Epithelial cell of proximal tubule (primary cell): ENCODE data around the gene ANKRD52. TPM values are rescaled to one million over a fixed set of nuclear protein-coding genes. Genes with fewer than 3 reads are reported as not detected.

Source experiments
- DNase-seq: peaks from one replicate; pipeline ENCODE4 v3.0.0-alpha.2; 2011; ENCODE audit warnings: low read depth
- H3K4me3 ChIP-seq: 2 replicates; pipeline ENCODE4 v1.5.1; 2011; ENCODE audit warnings: low read depth, mild to moderate bottlenecking, low read length
- total RNA-seq: library from RNA; depleted of rRNA; stranded (reverse); fragments of >200 nt; gene quantifications from 2 replicates; pipeline ENCODE4 v1.2.3, GENCODE V29; 2015
- TF ChIP-seq, protein P1 (sequence below): conservative IDR thresholded peaks from 2 replicates; pipeline ENCODE4 v1.5.1; 2012; ENCODE audit warnings: low read depth, mild to moderate bottlenecking, low read length

ANKRD52 gene
- total RNA-seq, 1 donor from 2014 or later, result 29.6 TPM

DNA sequence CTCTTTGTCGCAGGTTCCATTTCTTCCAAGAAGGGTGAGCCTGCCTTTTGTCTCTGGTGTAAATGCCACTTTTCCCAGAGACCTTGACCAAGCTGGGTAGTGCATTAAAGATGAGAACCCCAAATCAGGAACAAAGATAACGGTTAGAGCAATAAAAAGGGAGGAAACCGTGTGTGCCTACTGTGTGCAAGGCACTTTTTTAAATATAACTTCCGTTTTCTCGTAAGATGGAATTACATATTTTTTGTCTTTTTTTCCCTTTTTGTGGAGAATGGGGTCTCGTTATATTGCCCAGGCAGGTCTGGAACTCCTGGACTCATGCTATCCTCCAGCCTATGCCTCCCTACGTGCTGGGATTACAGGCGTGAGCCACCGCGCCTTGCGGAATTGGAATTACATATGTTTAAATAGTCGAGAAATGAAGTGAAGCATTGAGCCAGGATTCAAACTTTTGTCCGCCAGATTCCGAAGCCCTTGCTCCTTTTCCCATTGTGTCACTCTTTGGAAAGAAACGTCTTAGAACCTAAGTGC is 34.5 kb downstream of the ANKRD52 start:
- TF ChIP-seq, protein P1, sequence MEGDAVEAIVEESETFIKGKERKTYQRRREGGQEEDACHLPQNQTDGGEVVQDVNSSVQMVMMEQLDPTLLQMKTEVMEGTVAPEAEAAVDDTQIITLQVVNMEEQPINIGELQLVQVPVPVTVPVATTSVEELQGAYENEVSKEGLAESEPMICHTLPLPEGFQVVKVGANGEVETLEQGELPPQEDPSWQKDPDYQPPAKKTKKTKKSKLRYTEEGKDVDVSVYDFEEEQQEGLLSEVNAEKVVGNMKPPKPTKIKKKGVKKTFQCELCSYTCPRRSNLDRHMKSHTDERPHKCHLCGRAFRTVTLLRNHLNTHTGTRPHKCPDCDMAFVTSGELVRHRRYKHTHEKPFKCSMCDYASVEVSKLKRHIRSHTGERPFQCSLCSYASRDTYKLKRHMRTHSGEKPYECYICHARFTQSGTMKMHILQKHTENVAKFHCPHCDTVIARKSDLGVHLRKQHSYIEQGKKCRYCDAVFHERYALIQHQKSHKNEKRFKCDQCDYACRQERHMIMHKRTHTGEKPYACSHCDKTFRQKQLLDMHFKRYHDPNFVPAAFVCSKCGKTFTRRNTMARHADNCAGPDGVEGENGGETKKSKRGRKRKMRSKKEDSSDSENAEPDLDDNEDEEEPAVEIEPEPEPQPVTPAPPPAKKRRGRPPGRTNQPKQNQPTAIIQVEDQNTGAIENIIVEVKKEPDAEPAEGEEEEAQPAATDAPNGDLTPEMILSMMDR, result no peak
- DNase-seq, result no peak
- H3K4me3 ChIP-seq, result peak overlapping the region; percentile 38

DNA sequence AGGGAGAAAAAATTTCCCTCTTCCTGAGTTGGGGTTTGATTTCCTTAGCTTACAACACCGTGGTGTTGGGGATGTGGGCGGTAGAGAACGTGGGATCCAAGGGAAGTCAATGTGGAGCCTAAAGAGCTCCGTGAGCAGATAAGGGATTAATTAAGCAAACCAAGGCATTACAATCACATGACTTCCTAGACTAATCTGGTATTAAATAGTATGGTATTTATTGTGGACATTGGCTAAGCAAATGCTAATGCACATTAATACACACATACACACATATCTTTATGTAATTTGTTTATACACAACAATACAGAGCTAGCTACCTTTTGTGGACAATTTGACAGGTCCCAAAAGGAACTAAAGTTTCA is 35.7 kb downstream of the ANKRD52 start:
- no peak for DNase-seq
- H3K4me3 ChIP-seq, result peak overlapping the region; percentile 72
- TF ChIP-seq, protein P1, result no peak

DNA sequence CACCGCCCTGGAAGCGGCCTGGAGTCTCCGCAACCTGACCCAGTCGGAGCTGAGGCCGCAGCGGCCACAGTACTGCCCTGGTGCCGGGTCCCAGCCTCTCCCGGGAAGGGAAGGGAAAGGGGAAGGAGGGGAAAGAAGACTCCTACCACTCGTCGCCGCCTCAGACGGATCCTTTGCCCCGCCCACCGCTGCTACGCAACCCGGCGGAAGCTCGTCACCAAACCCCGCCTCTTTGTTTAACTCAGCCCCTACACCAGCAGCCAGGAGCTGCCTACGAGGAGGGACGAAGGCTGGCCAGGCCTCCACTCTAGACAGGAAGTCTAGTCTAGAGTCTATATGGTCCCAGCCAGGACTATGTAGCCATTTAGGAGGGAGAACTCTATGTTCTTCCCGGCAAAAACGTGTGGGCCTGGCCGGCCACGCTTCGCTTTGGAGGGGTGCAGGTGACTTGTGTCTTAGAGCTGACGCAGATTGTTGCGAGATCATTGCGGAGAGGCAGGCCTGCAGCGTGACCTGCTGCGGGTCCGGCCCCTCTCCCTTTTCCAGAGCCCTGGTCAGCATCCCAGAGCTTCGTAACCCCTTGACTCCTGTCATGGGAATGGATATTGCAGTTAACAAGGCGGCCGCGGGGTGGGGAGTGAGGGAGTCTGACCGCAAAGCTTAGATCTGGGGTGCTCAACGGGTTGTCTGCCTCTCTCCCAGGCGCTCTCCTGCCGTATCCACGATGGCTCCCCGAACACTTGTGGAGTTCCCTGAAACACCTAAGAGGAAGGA is 36.2 kb downstream of the ANKRD52 start, which contains the start of gene RNF41:
RNF41 (minus strand) TSS at position 166 of the 774 bp plus-strand sequence. CDS start 7,875 bp downstream, outside the sequence.
- peak within 1 kb of the TSS; percentile 72 for H3K4me3 ChIP-seq
- DNase-seq, result peak; percentile 68
- TF ChIP-seq, protein P1, result peak; percentile 24

DNA sequence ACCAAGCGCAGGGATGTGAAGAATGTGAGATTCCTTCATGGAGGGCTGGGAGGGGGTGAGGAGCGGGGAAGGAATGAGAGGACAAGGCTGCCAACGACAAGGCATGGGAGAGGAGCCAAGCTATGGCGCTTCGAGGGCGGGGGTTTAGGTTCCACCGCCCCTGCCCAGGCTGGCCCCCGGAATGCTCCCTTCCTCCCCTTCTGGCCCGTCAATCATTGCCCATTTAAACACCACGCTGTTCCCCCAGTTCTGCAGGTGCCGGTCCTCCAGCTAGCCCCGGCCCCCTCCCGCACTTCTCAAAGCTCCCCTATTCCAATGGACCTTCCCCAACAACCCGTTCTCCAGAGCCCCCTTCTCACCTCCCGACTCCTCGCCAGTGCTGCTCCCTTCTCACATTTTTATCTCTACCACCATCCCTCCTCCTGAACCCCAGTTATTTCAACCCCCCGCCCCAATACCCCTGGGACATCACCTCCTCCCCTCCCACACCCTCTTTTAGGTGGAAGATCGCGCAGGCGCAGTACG is 36.9 kb downstream of the ANKRD52 start:
- TF ChIP-seq, protein P1, result no peak
- no peak for DNase-seq
- H3K4me3 ChIP-seq, result peak overlapping the region; percentile 72

DNA sequence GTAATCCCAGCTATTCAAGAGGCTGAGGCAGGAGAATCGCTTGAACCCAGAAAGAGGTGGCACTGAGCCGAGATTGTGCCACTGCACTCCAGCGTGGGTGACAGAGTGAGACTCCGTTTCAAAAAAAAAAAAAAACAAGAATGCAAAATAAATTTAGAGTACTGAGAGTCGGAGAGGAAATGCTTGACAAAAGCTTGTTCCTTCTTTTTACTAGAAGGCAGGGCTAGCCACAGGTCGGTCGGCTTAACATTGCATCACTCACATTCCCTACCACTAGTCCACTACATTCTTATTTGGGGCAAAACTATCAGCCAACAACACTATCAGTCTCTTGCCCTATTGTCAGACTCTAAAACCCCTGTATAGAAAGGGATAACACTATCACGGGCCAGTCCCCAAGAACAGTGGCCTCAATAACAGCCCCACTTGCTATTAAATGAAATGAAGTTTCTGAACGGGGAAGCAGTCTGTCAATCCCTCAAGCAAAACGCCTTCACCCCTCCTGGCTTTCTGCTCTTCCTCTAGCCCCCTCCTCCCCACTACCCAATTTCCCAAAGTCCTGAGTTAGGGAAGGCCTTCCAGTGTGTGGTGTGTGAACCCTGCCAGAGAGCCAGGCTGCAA is 37.5 kb downstream of the ANKRD52 start:
- TF ChIP-seq, protein P1, result no peak
- peak overlapping the region; percentile 72 for H3K4me3 ChIP-seq
- DNase-seq, result peak; percentile 32

DNA sequence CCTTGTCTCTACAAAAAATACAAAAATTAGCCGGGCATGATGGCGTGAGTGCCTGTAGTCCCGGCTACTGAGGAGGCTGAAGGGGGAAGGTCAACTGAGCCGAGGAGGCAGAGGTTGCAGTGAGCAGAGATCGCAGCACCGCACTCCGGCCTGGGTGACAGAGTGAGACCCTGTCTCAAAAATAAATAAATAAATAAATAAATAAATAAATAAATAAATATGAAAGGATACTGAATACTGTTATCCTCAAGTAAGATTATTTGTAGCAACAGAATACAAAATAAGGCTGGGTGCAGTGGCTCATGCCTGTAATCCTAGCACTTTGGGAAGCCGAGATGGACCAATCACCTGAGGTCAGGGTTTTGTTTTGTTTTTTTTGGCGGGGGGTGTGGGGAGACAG is 38.3 kb downstream of the ANKRD52 start:
- no peak for DNase-seq
- TF ChIP-seq, protein P1, result no peak
- no peak overlapping the region for H3K4me3 ChIP-seq
